GM18502 (cell line): Measurements from ENCODE around the gene TSNAX.

Experiments
- ATAC-seq: cut with Tn5 transposase; IDR thresholded peaks from one replicate; pipeline ENCODE4 v1.9.1; 2021; ENCODE audit warnings: mild to moderate bottlenecking; ENCODE audit not compliant: unreplicated experiment, poor library complexity

TSNAX gene

GRCh38 chr1:231594749-231595148 lies 66.3 kb downstream of the TSNAX start:
- no peak for ATAC-seq

- no peak for ATAC-seq
Measured at GRCh38 chr1:231596337-231596791, 67.9 kb downstream of the TSNAX start.

DNA sequence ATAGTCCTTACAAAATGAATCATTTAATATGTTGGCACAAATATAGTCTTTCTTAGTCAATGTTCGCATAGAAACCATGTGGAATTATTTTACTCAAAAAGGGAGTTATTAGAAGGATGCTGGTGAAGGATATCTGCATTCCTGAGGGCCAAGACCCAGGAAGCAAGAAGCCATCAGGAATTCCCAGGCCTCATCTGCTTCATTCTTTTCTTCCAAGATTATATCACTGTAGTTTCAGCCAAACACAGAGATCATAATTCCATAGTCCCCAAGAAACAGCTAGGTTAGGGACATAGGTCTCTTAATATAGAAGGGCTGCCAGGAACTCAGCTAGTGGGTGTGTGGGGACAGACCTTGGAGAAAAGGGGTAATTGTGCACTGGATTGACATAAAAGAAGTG lies 69.5 kb downstream of the TSNAX start:
- ATAC-seq: no peak

- ATAC-seq: no peak
Measured at GRCh38 chr1:231600458-231600976, 72.0 kb downstream of the TSNAX start.

GRCh38 chr1:231601824-231602672 lies 73.6 kb downstream of the TSNAX start:
- no peak for ATAC-seq

- no peak for ATAC-seq
Measured at GRCh38 chr1:231602673-231602984, 74.2 kb downstream of the TSNAX start.

DNA sequence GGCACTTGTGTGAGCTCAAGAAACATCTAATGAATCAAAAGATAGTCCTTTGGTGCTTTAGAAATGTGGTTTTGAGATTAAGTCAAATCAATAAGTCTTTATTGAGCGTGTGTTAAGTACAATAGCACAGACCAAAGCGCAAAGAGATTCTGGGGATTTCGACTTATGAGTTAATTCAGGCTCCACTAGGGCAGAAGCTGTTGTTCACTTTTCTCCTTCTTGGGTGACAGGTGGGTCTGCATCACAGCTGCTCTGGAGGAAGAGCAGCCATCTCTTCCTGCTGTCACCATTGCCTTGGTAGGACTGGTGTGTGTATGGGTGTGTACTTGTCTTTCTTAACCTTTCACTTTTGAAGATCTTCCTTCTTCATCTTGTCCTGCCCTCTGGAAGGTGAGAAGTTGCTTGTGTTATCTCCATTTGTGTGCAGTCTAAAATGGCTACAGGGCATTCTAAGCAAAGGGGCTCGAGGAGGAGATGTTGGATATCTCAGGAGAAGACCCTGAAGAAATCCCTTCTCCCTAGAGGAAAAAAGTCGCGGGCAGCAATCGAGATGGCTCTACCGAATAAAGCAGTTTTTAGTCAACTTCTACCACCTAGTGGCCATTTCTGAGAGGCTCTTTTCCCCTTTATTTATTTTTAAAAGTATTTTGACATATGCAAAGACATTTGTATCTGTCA lies 75.3 kb downstream of the TSNAX start:
- peak; percentile 68 for ATAC-seq

- ATAC-seq: no peak
Measured at GRCh38 chr1:231604276-231604621, 75.8 kb downstream of the TSNAX start.

DNA sequence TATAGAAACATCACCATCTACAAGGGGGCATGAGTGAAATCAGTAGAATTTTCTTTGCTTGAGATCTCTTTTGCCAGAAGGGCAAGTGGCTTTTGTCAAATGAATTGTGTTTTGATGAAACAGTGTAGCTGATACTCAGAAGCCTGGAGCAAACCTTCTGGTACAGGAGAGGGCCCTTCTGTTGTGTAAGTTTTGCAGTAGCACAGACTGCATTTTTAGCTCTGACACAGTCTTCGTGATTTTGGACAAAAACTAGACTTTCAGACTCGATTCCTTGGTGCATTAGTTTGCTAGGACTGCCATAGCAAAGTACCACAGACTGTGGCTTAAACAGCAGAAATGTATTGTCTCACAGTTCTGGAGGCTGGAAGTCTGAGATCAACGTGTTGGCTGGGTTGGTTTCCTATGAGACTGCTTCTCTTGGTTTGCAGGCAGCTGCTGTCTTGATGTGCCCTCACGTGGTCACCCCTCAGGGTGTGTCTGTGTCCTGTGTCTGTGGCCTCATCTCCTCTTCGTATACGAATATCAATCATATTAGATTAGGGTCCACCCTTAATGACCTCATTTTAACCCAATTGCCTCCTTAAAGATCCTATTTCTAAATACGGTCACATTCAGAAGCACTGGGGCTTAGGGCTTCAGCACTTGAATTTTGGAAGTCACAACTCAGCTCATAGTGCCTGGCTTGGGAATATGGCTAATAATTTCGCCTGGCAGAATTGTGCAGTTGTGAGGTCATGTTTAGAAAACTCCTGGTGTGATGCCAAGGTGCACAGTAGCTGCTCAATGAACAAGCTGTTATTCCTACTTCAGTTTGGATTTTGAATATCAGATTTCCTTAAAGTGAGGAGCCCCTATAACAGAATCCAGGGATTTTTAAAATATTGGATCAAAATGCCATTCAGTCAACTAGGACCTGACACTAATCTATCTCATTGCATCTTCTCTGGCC lies 77.0 kb downstream of the TSNAX start:
- ATAC-seq: no peak

DNA sequence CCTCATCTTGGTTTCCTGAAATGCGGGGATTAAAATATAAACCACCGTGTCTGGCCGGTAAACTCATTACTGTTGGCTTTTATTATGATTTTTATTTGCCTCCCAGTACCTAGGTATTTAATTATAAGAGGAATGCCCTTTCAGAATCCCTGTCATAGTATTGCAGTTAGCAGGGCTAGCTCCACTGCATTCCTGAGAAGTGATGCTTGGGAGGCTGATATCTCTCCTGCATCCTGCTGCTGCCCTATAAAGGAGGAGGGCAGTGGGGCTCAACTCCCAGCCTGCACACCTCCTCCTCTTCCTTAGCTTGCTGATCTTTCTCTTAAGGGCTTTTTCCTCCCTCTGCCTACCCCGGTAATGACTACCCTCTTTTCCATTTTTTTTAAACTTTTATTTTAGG lies 78.2 kb downstream of the TSNAX start:
- no peak for ATAC-seq

DNA sequence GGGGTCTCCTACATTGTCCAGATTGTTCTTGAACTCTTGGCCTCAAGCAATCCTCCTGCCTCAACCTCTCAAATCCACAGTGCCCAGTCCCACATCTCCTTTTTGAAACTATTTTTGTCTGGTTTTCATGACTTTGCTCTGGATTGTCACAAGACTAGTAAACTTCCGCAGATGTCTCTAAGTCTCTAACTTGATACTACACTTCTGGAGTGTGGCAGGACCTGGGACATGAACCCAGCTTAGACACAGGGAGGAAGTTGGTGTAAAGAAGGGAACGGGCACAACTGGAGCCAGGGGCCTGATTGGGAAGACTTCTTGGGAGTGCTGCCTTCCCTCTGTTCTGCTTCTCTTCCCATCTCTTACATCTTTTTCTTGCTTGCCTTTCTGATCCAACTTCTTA lies 81.9 kb downstream of the TSNAX start:
- no peak for ATAC-seq

- no peak for ATAC-seq
Measured at GRCh38 chr1:231611111-231611510, 82.6 kb downstream of the TSNAX start.

DNA sequence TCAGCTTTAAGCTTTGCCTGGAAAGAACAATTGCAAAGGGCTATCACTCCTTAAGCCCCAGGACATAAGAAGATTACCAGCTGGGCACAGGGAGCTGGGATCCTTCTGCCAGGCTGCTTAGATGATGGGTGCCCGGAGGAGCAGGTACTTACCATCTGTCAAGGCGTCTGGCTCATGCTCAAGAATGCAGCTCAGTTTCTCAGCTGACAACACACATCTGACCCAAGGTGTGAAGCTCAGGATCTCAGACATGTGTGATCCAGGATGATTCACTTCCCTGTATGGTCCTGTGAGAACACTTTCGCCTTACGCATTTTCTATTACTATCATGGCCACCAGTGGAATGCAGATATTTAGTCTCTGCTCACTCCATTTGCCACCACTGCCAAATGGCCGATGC lies 83.4 kb downstream of the TSNAX start:
- no peak for ATAC-seq

DNA sequence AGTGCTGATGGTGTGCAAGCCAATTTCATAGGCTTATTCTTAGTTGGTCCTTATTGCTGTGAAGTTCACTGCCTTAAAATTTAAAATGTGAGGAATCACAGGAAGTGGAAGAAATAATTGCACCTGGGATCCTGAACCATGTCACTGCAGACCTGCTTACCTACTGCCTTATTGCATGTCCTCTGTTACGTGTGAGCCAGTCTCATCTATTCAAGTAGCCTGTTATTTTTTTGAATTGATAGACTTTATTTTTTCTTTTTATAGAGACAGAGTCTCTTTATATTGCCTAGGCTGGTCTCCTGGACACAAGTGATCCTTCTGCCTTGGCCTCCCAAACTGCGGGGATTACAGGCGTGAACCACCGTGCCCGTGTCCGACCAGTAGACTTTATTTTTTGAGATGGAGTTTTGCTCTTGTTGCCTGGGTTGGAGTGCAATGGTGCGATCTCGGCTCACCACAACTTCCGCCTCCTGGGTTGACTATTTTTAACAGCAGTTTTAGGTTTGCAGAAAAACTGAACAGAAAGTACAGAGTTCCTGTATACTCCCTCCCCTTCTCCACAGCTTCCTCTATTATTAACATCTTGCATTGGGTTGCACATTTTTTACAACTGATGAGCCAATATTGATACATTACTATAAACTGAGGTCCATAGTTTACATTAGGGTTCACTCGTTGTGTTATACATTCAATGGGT lies 84.1 kb downstream of the TSNAX start:
- peak; percentile 95 for ATAC-seq

- ATAC-seq: no peak
Measured at GRCh38 chr1:231613419-231614349, 85.2 kb downstream of the TSNAX start.
